ENCODE results near the gene SH3RF2.
"Not testable (repeated sequence)": the region's sequence is repeated elsewhere in the genome, so short reads cannot be mapped to it uniquely, and the experiment has no call there.

The SH3RF2 gene

DNA sequence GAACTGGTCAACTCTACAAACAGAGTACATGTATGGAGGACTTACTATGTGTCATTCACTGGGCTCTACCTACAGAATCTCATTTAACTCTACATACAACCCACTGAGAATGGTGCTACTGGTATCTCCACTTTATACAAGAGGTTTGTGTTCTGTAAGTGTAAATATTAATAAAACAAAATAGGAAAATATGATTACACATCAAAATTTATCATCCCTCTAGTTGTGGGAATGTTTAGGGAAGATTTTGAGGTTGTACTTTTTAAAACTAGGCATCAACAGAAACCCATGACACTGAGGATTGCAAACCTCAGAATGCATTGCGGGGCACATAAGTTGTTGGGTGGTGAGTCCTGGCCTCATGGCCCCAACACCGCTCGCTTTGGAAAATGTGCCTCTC lies 11.7 kb downstream of the SH3RF2 start:
- no peak for DNase-seq (ENCODE audit: low read depth)

GRCh38 chr5:145948921-145949320 lies 12.5 kb downstream of the SH3RF2 start:
- DNase-seq (ENCODE audit: low read depth), result no peak

DNA sequence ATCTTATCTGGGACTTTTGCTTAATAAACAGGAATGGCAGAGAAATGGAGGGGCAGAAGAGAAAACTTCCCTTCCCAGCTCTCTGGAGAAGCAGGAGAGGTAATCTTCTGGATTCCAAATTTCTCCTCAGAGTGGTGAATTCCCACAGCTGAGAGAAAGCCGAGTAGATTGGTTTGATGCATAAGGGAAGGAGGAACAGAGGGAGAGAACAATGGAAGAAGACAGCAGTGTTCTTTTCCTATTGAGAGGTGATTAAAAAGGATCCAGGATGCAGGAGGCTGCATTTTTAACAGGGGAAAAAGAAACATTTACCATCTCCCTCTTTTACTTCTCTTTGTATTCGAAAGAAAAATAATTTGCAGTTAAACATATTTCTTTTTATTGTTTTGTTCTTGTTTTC lies 13.1 kb downstream of the SH3RF2 start:
- DNase-seq (ENCODE audit: low read depth), result no peak

GRCh38 chr5:145951071-145951470 lies 14.7 kb downstream of the SH3RF2 start:
- no peak for DNase-seq (ENCODE audit: low read depth)

DNA sequence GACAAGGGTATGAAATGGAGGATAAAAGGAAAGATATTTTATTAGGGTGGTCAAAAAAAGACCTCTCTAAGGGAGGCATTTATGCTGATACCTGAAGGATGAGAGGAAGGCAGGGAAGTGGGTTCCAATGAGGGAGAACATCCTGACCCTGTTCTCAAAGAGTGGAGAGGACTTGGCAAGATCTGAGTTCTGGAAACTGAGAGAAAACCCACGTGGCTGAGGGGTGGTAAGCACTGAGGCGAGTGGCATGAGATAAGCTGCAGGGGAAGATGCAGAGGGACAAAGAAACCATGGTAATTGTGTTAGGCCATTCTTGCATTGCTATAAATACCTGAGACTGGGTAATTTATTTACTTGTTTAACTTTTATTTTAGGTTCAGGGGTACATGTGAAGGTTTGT lies 16.8 kb downstream of the SH3RF2 start:
- DNase-seq (ENCODE audit: low read depth), result no peak

DNA sequence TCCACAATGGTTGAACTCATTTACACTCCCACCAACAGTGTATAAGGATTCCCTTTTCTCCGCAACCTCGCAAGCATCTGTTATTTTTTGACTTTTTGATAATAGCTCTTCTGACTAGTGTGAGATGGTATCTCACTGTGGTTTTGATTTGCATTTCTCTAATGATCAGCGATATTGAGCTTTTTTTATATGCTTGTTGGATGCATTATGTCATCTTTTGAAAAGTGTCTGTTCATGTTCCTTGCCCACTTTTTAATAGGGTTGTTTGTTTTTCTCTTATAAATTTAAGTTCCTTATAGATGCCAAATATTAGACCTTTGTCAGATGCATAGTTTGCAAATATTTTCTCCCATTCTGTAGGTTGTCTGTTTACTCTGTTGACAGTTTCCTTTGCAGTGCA lies 17.8 kb downstream of the SH3RF2 start:
- not testable (repeated sequence) for DNase-seq (ENCODE audit: low read depth)

GRCh38 chr5:145957388-145957787 lies 21.0 kb downstream of the SH3RF2 start:
- DNase-seq (ENCODE audit: low read depth), result no peak

GRCh38 chr5:145958436-145958835 lies 22.1 kb downstream of the SH3RF2 start:
- DNase-seq (ENCODE audit: low read depth), result no peak

DNA sequence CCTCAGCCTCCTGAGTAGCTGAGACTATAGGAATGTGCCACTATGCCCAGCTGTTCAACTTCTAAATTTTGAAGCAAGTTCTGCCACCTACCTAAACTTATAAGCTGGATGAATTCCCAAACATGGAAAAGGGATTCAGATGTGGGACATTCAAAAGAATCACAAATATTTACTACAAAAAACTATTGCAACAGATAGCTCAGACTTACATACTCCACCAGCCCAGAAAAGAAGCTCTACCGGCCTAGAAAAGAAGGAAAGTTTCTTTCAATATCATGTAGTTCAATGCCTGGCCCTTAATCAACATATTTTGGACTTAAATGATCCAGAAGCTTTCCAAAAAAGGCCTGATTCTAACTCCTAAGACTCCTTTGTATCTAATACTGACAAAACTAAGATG lies 23.8 kb downstream of the SH3RF2 start:
- no peak for DNase-seq (ENCODE audit: low read depth)

- no peak for DNase-seq (ENCODE audit: low read depth)
These were observed 24.6 kb downstream of the SH3RF2 start for GRCh38 chr5:145960848-145961600.

- no peak for DNase-seq (ENCODE audit: low read depth)
These were observed 25.6 kb downstream of the SH3RF2 start for GRCh38 chr5:145962001-145962400.

- DNase-seq (ENCODE audit: low read depth), result not testable (repeated sequence)
These were observed 27.6 kb downstream of the SH3RF2 start for GRCh38 chr5:145964008-145964407.

- DNase-seq (ENCODE audit: low read depth), result no peak
These were observed 29.4 kb downstream of the SH3RF2 start for GRCh38 chr5:145965804-145966203.

GRCh38 chr5:145967296-145967695 lies 30.9 kb downstream of the SH3RF2 start:
- no peak for DNase-seq (ENCODE audit: low read depth)

- DNase-seq (ENCODE audit: low read depth), result no peak
These were observed 32.8 kb downstream of the SH3RF2 start for GRCh38 chr5:145968970-145969713.

GRCh38 chr5:145969714-145970092 lies 33.3 kb downstream of the SH3RF2 start:
- DNase-seq (ENCODE audit: low read depth), result no peak

DNA sequence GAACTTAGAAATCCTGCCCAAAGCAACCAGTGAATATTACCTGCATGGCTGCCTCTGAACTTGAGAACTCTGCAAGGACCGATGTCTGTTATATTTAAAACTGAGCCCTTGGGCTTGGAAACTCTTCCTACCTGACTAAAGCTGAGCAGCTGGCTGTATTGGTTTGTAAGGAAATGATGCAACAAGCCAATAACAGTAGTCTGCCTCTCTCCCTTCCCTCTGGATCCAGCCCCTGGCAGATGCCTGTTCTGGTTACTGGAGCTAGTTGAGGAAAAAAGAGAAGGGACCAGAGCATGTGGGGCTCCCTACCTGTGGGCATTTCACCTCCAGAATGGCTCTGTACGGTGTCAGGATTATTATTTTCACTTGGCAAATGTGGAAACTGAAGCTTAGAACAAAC lies 34.7 kb downstream of the SH3RF2 start:
- DNase-seq (ENCODE audit: low read depth), result no peak

DNA sequence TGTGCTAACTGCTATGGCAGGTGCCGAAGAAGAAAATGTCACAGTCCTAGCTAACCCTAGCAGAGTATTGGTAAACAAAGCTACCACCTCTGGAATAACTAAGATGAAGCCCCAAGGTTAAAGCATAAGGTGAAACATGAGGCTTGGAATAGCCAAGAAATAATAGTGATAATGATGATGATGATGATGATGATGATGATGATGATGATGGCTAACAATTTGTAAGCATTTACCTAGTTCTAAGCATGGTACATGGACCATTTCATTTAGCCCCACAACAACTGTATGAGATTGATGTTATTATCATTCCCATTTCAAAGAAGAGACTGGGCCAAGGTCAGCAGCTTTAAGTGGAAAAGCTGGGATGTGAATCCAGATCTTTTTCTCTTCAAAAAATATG lies 35.3 kb downstream of the SH3RF2 start:
- DNase-seq (ENCODE audit: low read depth), result no peak

GRCh38 chr5:145975001-145975360 lies 38.6 kb downstream of the SH3RF2 start:
- DNase-seq (ENCODE audit: low read depth), result no peak

DNA sequence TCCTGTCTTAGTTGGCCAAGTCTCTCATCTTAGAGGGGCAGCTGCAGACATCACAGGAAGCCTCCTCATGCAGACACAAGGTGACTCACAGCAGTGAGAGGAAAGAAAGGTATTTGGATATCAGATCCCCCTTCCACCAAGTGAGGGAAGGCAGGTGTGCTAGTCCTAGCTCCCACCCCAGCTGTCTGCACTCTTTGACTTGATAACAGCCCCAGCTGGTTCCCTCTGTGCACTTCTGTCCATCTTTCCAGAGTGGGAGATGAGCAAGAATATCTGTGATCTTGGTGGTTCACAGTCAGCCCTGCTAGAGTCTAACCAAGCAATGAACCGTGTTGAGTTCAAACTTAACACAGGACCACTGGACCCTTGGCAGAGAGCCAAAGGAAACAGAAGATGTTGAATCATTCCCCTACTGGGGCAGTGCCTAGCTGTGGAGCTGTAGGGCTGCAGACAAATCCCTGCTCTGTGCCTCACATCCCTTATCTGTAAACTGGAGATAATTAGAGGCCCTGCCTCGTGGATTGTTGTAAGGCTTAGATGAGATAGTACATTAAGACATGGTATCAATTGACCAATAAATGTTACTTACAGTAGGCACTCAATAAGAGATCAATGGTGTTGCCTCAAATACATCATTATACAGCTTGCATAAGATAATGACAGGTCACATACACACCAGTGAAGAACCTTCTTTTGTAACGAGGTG lies 39.1 kb downstream of the SH3RF2 start:
- DNase-seq (ENCODE audit: low read depth), result peak; percentile 14

DNA sequence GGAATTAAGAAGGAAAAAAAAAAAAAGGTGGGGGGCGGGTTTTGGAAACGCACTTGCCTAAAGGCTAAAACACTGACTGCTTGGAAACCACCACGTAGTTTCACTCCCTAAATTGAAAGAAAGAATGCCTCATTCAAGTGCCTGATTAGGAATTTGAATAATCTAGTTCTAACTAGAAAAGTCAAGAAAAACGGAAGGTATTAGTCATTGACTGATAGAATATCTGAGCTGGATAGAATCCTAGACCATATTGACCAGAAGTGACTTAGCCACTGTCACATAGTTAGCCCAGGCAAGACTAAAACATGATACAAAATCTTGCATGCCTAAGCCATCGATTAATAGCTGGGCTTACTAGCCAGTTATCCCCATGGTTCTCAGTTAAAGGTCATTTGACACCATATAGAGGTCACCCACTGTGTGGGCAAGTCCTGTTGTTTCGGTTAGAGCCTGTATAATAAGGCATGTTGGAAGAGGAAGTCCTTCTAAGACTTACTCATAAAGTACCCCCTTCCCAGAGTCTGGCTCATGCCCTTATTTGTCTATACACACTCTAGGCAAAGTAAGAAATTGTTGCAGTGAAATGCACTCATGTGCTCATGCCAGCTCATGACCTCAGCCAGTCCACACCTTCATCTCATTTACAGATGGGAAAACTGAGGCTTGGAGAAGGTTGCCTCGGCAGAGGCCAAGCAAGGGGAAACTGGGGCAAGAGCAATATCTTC lies 40.2 kb downstream of the SH3RF2 start:
- no peak for DNase-seq (ENCODE audit: low read depth)

DNA sequence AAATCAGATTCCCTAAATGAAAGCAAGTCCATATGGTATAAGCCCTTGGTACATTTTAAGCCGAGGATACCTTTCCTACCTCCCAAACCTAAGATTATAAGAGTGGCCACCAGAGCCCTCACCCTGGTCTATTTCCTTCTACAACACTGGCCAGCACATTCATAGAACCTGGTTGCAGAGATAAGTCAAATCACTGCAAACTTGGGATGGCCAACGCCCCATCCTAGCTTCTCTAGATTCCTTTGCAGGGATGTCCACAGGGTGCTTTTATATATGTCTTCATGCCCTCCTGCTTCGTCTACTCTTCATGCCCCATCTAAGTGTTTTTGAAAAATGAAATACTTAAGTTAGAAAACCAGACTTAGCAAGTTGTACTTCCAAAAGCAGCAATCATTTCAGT lies 41.8 kb downstream of the SH3RF2 start:
- no peak for DNase-seq (ENCODE audit: low read depth)
